Measurements from ENCODE around the gene WDR74. TPM values are rescaled to one million over a fixed set of nuclear protein-coding genes. Genes with fewer than 3 reads are reported as not detected.

WDR74 gene
- total RNA-seq, 1 donor from 2014 or later: 42.1 TPM

GRCh38 chr11:62811659-62812058 is 27.7 kb downstream of the WDR74 start:
- Mint-ChIP-seq H3K36me3 (ENCODE audit: unreplicated experiment) (peaks cover 9% of the 10 kb centered on the region), H3K27ac (ENCODE audit: unreplicated experiment) (peak overlapping the region; percentile 40), H3K4me1 (ENCODE audit: unreplicated experiment) (peaks cover 2% of the 10 kb centered on the region), H3K4me3 (ENCODE audit: unreplicated experiment) (no peak overlapping the region), H3K9me3 (ENCODE audit: unreplicated experiment) (no peaks in the 10 kb centered on the region), H3K27me3 (ENCODE audit: unreplicated experiment) (no peaks in the 10 kb centered on the region)
- no peak for TF ChIP-seq CTCF (IDR thresholded peaks at IDR 0.05)
- DNase-seq (ENCODE audit: extremely low spot score, unreplicated experiment): no peak

- DNase-seq (ENCODE audit: extremely low spot score, unreplicated experiment): no peak
- TF ChIP-seq CTCF (IDR thresholded peaks at IDR 0.05): no peak
- Mint-ChIP-seq H3K4me3 (ENCODE audit: unreplicated experiment) (no peak overlapping the region), H3K4me1 (ENCODE audit: unreplicated experiment) (peaks cover 9% of the 10 kb centered on the region), H3K9me3 (ENCODE audit: unreplicated experiment) (no peaks in the 10 kb centered on the region), H3K36me3 (ENCODE audit: unreplicated experiment) (peaks cover 9% of the 10 kb centered on the region), H3K27ac (ENCODE audit: unreplicated experiment) (no peak overlapping the region), H3K27me3 (ENCODE audit: unreplicated experiment) (no peaks in the 10 kb centered on the region)
Measured at GRCh38 chr11:62810748-62811147, 28.6 kb downstream of the WDR74 start.

- H3K36me3 Mint-ChIP-seq (ENCODE audit: unreplicated experiment): peaks cover 16% of the 10 kb centered on the region
- H3K27ac Mint-ChIP-seq (ENCODE audit: unreplicated experiment): peak overlapping the region; percentile 67
- H3K4me3 Mint-ChIP-seq (ENCODE audit: unreplicated experiment): peak overlapping the region; percentile 98
- no peak for DNase-seq (ENCODE audit: extremely low spot score, unreplicated experiment)
- H3K27me3 Mint-ChIP-seq (ENCODE audit: unreplicated experiment): no peaks in the 10 kb centered on the region
- H3K4me1 Mint-ChIP-seq (ENCODE audit: unreplicated experiment): peaks cover 24% of the 10 kb centered on the region
- no peaks in the 10 kb centered on the region for H3K9me3 Mint-ChIP-seq (ENCODE audit: unreplicated experiment)
- TF ChIP-seq CTCF (IDR thresholded peaks at IDR 0.05): no peak
Measured at GRCh38 chr11:62806611-62807121, 32.7 kb downstream of the WDR74 start.

GRCh38 chr11:62805961-62806441 is 33.4 kb downstream of the WDR74 start:
- H3K27ac Mint-ChIP-seq (ENCODE audit: unreplicated experiment): peak overlapping the region; percentile 67
- no peak for DNase-seq (ENCODE audit: extremely low spot score, unreplicated experiment)
- no peaks in the 10 kb centered on the region for H3K9me3 Mint-ChIP-seq (ENCODE audit: unreplicated experiment)
- peak overlapping the region; percentile 98 for H3K4me3 Mint-ChIP-seq (ENCODE audit: unreplicated experiment)
- H3K36me3 Mint-ChIP-seq (ENCODE audit: unreplicated experiment): peaks cover 21% of the 10 kb centered on the region
- peaks cover 24% of the 10 kb centered on the region for H3K4me1 Mint-ChIP-seq (ENCODE audit: unreplicated experiment)
- no peaks in the 10 kb centered on the region for H3K27me3 Mint-ChIP-seq (ENCODE audit: unreplicated experiment)
- TF ChIP-seq CTCF (IDR thresholded peaks at IDR 0.05): no peak

- Mint-ChIP-seq H3K4me3 (ENCODE audit: unreplicated experiment) (peak within 1 kb of the TSS; percentile 98), H3K4me1 (ENCODE audit: unreplicated experiment) (peaks cover 24% of the 10 kb centered on the region), H3K27me3 (ENCODE audit: unreplicated experiment) (no peaks in the 10 kb centered on the region), H3K9me3 (ENCODE audit: unreplicated experiment) (no peaks in the 10 kb centered on the region), H3K36me3 (ENCODE audit: unreplicated experiment) (peaks cover 24% of the 10 kb centered on the region), H3K27ac (ENCODE audit: unreplicated experiment) (peak within 1 kb of the TSS; percentile 98)
- peak; percentile 99 for DNase-seq (ENCODE audit: extremely low spot score, unreplicated experiment)
- TF ChIP-seq CTCF (IDR thresholded peaks at IDR 0.05): peak; percentile 15
Measured at GRCh38 chr11:62805076-62805892, 34.1 kb downstream of the WDR74 start, which contains the start of gene NXF1. TSS of gene NXF1 (minus strand) at chr11:62805440. CDS start at chr11:62805356, 84 bp downstream.

All from osteocyte (in vitro differentiated cells).